HepG2 (cell line): Measurements from ENCODE around the gene ETV6. TPM values are rescaled to one million over a fixed set of nuclear protein-coding genes. Genes with fewer than 3 reads are reported as not detected.

Source experiments
- ATAC-seq: fragments of 200-7000 bp; cut with Tn5 transposase; 3 replicates; pipeline ENCODE4 v1.9.1; 2020; ENCODE audit warnings: mild to moderate bottlenecking, moderate library complexity
- BruUV-seq: library from RNA; stranded (reverse); fragments of 400-500 nt; replicated peaks from 2 replicates; lab custom pipeline; 2021; lab: Mats Ljungman, UMichigan
- CTCF ChIA-PET: fragments of 300-600 bp; formaldehyde crosslinking; extraction: SDS; loops from one replicate; lab custom pipeline; 2021; ENCODE audit warnings: low total read pairs, inconsistent platforms, low intra/inter-chr PET ratio; lab: Yijun Ruan, JAX
- POLR2A ChIA-PET: fragments of 350-600 bp; sonication (Branson Sonifier 250); formaldehyde crosslinking; loops from one replicate; lab custom pipeline; 2020; ENCODE audit warnings: antibody characterized with exemption, inconsistent platforms; lab: Yijun Ruan, JAX
- DNase-seq: peaks from one replicate; pipeline ENCODE4 v3.0.0-alpha.2; 2015; ENCODE audit warnings: low spot score
- FAIRE-seq: peaks from 3 replicates; lab custom pipeline; 2011; peaks lifted over from hg19 to GRCh38; lab: Jason Lieb, UNC
- H2AFZ ChIP-seq: one replicate; pipeline ENCODE4 v1.6.1; 2011; ENCODE audit warnings: low read length, inconsistent platforms
- H3K27ac ChIP-seq: fragments of 300-600 bp; 3 replicates; pipeline ENCODE4 v1.8.0; 2011; ENCODE audit warnings: mixed run types, mild to moderate bottlenecking, mixed read lengths, low read length, inconsistent platforms; ENCODE audit not compliant: insufficient read depth; ENCODE audit errors: extremely low read length
- H3K27me3 ChIP-seq, 2 experiments: fragments of 200-600 bp in 1 of 2; 2 replicates in 1 of 2; 3 replicates in 1 of 2; pipeline versions ENCODE4 v1.6.0 to v1.8.0; 2011; ENCODE audit warnings: low read length in 2 of 2, mild to moderate bottlenecking in 2 of 2, moderate library complexity in 2 of 2, inconsistent platforms in 1 of 2; ENCODE audit not compliant: insufficient read depth in 2 of 2, control insufficient read depth in 1 of 2
- H3K36me3 ChIP-seq, 2 experiments: fragments of 200-600 bp in 1 of 2; replicated peaks in 1 of 2; 2 replicates in 1 of 2; 3 replicates in 1 of 2; pipeline versions ENCODE4 v1.5.1 to v1.8.0; 2011; ENCODE audit warnings: low read length in 2 of 2, inconsistent platforms in 1 of 2; ENCODE audit not compliant: insufficient read depth in 2 of 2, control insufficient read depth in 1 of 2
- H3K4me1 ChIP-seq: 2 replicates; pipeline ENCODE4 v1.5.1; 2012; ENCODE audit warnings: low read length, inconsistent platforms; ENCODE audit not compliant: insufficient read depth
- H3K4me2 ChIP-seq: 2 replicates; pipeline ENCODE4 v1.6.0; 2011; ENCODE audit warnings: low read depth, low read length, inconsistent platforms
- H3K4me3 ChIP-seq, 3 experiments: fragments of 200-600 bp in 1 of 3; sonication (generic), shearing (Covaris generic) in 1 of 3; replicated peaks in 1 of 3; 2 replicates each; pipeline ENCODE4 v1.5.1; 2011 to 2016; ENCODE audit warnings: low read length in 3 of 3, inconsistent platforms in 2 of 3, low read depth in 2 of 3, mild to moderate bottlenecking in 2 of 3, control low read depth in 1 of 3, mixed read lengths in 1 of 3; ENCODE audit not compliant: insufficient read depth in 1 of 3
- H3K79me2 ChIP-seq: one replicate; pipeline ENCODE4 v1.6.1; 2011; ENCODE audit warnings: low read length, inconsistent platforms; ENCODE audit not compliant: insufficient read depth
- H3K9ac ChIP-seq: 2 replicates; pipeline ENCODE4 v1.6.0; 2011; ENCODE audit warnings: mild to moderate bottlenecking, low read depth, low read length, inconsistent platforms; ENCODE audit not compliant: insufficient read depth
- H3K9me3 ChIP-seq: 2 replicates; pipeline ENCODE4 v1.5.1; 2012; ENCODE audit warnings: mild to moderate bottlenecking, low read length
- H4K20me1 ChIP-seq: 2 replicates; pipeline ENCODE4 v1.6.0; 2011; ENCODE audit warnings: inconsistent platforms, mild to moderate bottlenecking, low read length, moderate library complexity; ENCODE audit not compliant: insufficient read depth
- ZNF317 ChIP-seq: sonication (generic); formaldehyde crosslinking; IDR thresholded peaks from 2 replicates; pipeline ENCODE4 v1.5.0; 2020; ENCODE audit warnings: mild to moderate bottlenecking, missing genetic modification reagents
- ZNF687 ChIP-seq: sonication (generic); formaldehyde crosslinking; IDR thresholded peaks from 2 replicates; pipeline ENCODE4 v1.5.1; 2020; ENCODE audit warnings: mild to moderate bottlenecking, missing genetic modification reagents, moderate library complexity
- ZNF792 ChIP-seq: IDR thresholded peaks from 2 replicates; pipeline ENCODE4 v1.6.1; 2016
- ZNF841 ChIP-seq: sonication (generic); formaldehyde crosslinking; IDR thresholded peaks from 2 replicates; pipeline ENCODE4 v1.8.1; 2023; ENCODE audit warnings: missing genetic modification reagents, borderline replicate concordance
- ZNF878 ChIP-seq: sonication (generic); formaldehyde crosslinking; IDR thresholded peaks from 2 replicates; pipeline ENCODE4 v1.8.1; 2023; ENCODE audit warnings: mild to moderate bottlenecking, missing genetic modification reagents, moderate library complexity
- WGBS: methylation state at CpG from one replicate; pipeline ENCODE4 v1.1.6; 2017; ENCODE audit warnings: low lambda C conversion rate; 5-methylcytosine and 5-hydroxymethylcytosine counted together
- in situ Hi-C: cut with HindIII; loops from 2 replicates; pipeline ENCODE4 v1.10.0; 2017; ENCODE audit warnings: low pct_unique_long_range_greater_than_20kb; ENCODE audit not compliant: extremely low pct_ligation_motif_present
- intact Hi-C: fragments of 100-400 bp; cut with micrococcal nuclease; formaldehyde crosslinking; loops from one replicate; pipeline ENCODE4 v1.10.0; 2022; ENCODE audit not compliant: unreplicated experiment
- polyA plus RNA-seq, 8 experiments: library from polyadenylated mRNA; depleted of rRNA in 3 of 8; stranded (reverse) in 7 of 8; unstranded in 1 of 8; fragments of >200 nt; fragmentation: Illumina TruSeq in 4 of 8; extraction: Trizol in 4 of 8; gene quantifications; 2 replicates each; pipeline versions ENCODE4 v1.2.1 to v1.2.3, GENCODE V29; 2011 to 2016; ENCODE audit warnings: low read depth in 4 of 8, missing spikeins in 1 of 8, mixed read lengths in 1 of 8; ENCODE audit not compliant: insufficient read depth in 1 of 8
- total RNA-seq, 5 experiments: library from RNA; depleted of rRNA; stranded (reverse); fragments of >200 nt; fragmentation: Illumina TruSeq; extraction: Trizol; gene quantifications; 2 replicates each; pipeline ENCODE4 v1.2.3, GENCODE V29; 2016; ENCODE audit warnings: low read depth in 1 of 5

ETV6 gene
- total and polyA plus RNA-seq, 2 of the 13 experiments (the other 11 are each of a cell fraction or from before 2014, with no cell fraction given) = 2.2 to 3.0 TPM

DNA sequence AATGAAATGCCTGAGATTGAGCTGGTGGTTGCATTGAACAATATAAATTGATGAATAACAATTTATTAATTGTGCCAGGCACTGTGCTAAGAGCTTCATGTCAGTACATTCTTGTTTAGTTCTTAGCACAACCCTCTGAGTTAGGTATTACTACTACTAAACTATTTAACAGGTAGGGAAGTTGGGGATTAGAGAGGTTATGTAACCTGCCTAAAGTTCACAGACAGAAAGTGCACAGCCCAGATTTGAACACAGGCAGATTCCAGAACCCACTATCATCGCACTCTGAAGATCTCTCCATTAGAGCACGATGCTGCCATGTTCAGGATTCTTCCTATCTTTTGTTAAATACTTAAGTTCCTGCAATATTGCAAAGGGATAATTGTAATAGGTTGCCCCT is 49.3 kb downstream of the ETV6 start (continued):
- TF ChIP-seq ZNF687 (CRISPR knock-in tag) = no peak
- TF ChIP-seq ZNF317 (CRISPR knock-in tag) = 0 out of 2 replicates have a peak, but pooled peaks have one; percentile 53
- no peak for TF ChIP-seq ZNF792 (CRISPR knock-in tag)

DNA sequence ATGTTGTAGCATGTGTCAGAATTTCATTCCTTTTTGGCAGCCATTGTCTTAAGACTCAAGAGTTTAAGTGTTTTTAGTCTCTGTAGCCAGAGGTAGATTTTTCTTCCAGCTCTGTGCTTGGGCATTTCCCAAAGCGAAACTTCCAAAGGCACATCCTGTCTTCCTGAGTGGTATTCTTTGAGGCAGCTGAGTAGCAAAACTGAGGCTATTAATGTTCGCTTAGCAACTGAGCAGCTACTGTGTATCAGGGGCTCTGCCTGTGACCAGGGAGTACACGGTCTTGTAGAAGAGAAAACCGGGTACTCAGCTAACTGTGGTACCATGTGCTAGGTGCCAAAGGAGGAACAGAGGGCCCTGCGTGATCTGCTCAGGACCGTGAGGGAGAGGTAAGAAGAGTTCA is 52.0 kb downstream of the ETV6 start:
- in situ Hi-C loops = no loop called here
- Histone ChIP-seq H3K4me3 (no peak overlapping the region), H3K4me1 (peaks cover 57% of the 10 kb centered on the region), H3K27ac (no peak overlapping the region), H3K4me2 (0 out of 2 replicates have a peak overlapping the region, but pooled peaks have one; percentile 3), H4K20me1 (no peaks in the 10 kb centered on the region), H3K27me3 (no peaks in the 10 kb centered on the region), H2AFZ (no peak overlapping the region), H3K9ac (no peak overlapping the region), H3K9me3 (no peaks in the 10 kb centered on the region), H3K36me3 (no peaks in the 10 kb centered on the region), H3K79me2 (no peaks in the 10 kb centered on the region)
- ATAC-seq (no peak), DNase-seq (no peak), FAIRE-seq (no peak)
- TF ChIP-seq ZNF841 (CRISPR knock-in tag) = no peak
- 0 out of 2 replicates have a peak, but pooled peaks have one; percentile 30 for TF ChIP-seq ZNF878 (CRISPR knock-in tag)
- POLR2A ChIA-PET = no interaction called here
- CTCF ChIA-PET = no interaction called here
- intact Hi-C loops = loop anchor here (10.0 kb wide), 1 partner anchor 47 kb away; no protein-coding TSS in a partner anchor
- WGBS = 71% methylated on average over 6 of the region's 6 CpGs
- BruUV-seq = no TSS peak
